GM18499 (cell line): ENCODE measurements around the gene ZNF697.
"Not testable (repeated sequence)": the region's sequence is repeated elsewhere in the genome, so short reads cannot be mapped to it uniquely, and the experiment has no call there.

ENCODE experiments used
- ATAC-seq: cut with Tn5 transposase; IDR thresholded peaks from one replicate; pipeline ENCODE4 v1.9.1; 2021; ENCODE audit warnings: moderate number of reproducible peaks; ENCODE audit not compliant: insufficient read depth, unreplicated experiment

ZNF697 gene

DNA sequence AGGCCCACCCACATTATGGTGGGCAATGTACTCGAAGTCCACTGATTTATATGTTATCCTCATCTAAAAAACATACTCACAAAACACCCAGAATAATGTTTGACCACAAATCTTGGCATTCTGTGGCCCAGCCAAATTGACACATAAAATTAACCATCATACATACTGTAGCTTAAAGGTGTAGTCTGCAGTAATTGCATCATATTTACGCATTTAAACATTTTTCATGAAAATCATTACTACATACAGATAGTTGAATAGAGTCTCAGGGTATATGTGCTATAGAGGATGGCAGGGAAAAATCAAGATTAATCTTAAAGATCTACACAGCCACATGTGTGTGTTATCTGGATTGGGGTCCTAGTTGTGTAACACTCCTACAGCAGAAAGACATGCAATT lies 14.5 kb downstream of the ZNF697 start:
- no peak for ATAC-seq

- no peak for ATAC-seq
Observed at GRCh38 chr1:119632841-119633240, 15.2 kb downstream of the ZNF697 start.

- ATAC-seq: no peak
Observed at GRCh38 chr1:119632103-119632490, 16.0 kb downstream of the ZNF697 start.

DNA sequence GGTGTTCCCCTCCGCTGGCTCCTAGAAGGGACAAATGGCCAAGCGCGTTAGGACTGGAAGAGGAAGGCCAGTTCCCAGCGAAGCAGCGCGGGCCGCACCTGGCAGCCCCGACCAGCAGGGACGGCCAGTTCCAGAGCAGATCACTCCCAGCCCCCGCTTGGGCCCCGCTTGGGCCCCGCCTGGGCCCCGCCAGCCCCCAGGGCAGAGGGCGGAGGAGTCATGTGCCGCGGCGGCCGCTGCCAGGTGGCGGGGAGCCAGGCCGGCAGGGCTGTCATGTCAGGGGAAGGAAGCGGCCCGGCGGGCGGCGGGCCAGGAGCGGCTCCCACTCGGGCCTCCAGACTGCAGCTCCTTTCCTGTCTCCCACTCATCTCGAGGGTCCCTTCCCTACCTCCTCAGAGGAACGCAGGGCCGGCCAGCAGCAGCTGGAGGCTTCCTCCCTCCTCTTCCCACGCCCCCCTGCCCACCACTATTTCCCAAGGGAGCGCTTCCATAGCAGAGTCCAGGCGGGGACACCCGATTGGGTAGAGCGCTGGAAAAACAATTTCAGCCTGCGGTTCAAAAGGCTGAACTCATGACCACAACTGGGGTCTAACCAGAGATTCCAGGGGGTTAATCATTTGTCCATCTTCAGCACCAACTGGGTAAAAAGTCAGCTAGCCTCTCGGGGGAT lies 16.5 kb downstream of the ZNF697 start:
- no peak for ATAC-seq

- no peak for ATAC-seq
Observed at GRCh38 chr1:119631086-119631432, 17.0 kb downstream of the ZNF697 start.

GRCh38 chr1:119626841-119627240 lies 21.2 kb downstream of the ZNF697 start:
- ATAC-seq: no peak

DNA sequence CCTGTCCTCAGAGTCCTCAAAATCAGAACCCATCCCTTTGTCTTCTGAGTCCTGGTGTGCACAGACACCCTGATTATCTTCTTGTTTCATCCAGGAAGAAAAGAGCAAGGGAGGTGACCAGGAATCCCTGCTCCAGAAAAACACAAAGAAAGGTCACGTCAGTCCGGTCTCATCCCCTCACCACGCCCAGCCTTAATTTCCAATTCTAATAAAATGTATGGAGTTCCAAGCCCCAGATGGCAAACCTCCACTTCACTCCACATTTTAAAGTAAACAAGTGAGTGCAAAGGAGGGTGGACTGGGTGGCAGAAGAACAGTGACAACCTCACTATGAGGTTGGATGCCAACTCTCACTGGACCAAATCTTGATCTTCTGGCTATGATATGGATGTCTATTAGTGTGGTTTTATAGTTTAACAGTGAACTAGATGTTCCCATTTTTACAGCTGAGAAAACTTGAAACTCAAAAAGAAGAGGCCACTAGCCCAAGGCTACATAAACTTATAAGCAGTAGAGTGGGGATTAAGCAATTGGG lies 22.0 kb downstream of the ZNF697 start:
- ATAC-seq: no peak

GRCh38 chr1:119623678-119624077 lies 24.4 kb downstream of the ZNF697 start:
- no peak for ATAC-seq

DNA sequence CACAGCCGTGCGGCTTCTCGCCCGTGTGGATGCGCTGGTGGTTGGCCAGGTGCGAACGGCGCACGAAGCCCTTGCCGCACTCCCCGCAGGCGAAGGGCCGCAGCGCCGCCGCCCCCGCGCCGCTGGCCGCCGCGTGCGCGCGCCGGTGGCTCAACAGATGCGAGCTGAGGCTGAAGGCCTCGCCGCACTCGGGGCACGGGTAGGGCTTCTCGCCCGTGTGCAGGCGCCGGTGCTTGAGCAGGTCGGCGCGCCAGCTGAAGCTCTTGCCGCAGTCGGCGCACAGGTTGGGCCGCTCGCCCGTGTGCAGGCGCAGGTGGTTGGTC lies 24.9 kb downstream of the ZNF697 start:
- ATAC-seq: no peak

DNA sequence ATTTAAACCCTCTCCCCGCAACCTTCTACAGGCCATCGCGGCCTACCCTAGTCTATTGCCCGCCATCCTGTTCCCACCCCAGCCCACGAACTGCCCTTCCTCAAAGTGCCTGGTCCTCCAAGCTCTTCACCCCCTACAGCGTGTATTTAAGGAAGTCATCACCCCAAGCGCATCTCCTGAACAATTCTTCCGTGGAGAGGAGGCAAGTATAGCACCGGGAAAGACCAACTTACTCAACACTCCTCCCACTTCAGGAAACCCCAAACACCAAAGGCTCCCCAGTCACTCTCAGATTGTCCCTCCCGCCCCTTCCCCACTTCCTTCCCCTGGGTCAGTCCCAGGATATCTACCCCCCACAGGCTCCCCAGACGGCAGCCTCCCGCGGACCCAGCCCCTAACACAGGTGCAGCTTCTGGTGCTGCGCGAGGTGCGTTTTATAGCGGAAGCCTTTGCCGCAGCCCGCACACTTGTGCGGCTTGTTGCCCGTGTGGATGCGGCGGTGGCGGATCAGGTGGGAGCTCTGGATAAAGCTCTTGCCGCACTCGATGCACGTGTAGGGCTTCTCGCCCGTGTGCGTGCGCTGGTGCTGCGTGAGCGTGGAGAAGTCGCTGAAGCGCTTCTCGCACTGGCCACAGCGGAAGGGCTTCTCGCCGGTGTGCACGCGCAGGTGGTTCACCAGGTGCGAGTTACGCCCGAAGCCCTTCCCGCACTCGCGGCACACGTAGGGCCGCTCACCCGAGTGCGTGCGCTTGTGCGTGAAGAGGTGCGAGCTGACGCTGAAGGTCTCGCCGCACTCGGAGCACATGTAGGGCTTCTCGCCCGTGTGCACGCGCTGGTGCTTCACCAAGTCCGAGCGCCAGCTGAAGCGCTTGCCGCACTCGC lies 25.5 kb downstream of the ZNF697 start:
- no peak for ATAC-seq

DNA sequence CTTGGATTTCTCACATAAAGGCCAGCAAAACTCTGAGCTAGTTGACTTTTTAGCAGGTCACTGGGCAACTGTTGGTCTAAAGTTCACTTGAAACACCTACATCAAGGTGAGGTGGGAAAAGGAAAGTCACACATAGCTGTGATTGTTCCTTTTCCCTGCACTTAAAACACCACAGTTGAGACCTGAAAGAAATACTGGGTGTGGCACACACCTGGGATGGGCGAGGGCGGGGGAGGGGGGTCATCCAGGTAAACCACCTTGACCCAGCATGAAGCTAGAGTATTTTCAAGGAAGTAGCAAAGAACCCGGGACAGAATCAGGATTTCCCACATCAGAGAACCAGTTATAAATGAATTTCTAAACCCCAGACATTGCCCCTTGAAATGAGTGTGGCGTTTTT lies 26.4 kb downstream of the ZNF697 start:
- ATAC-seq: no peak

DNA sequence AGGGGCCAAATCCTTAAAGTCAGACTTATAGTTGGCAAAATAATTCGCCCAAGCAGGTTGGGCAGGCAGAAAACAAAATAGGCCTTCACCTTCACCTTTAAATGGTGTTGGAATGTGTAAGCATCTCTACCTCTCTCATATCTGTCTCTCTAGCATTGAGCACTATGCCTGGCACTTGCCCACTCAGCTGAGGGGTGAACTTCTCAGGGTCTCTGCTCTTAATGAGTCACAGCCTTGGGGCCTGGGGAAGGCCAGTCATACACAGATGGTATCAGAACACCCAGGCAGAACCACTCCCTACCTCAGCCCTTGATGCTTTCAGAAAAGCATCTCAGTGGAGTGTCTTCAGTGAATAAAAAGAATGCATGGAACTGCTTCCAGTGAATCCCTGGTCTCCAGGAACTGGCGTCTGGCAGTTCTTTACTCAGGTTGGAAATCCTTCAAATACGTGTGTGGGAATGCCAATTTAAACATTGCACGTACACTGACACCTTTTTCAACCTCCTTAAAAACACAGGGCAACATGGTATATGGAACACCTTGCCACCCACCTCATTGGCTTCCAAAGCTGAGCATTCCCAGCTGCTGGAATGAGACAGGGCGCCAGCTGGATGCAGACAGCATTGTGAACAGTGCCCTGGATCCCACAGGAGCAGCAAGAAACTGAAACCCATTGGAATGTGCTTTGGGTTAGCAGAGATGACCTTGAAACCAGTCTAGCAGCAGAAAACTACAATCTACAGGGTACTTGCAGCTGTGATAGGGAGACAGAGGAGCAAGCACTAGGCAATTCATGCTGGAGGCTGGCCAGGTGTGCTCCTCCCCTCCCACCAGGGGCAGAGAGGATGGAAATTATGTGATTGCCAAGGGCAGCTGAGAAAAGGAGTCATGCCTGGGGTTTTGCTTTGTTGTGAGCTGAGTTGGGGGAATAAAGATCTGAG lies 30.0 kb downstream of the ZNF697 start:
- ATAC-seq: no peak

- ATAC-seq: not testable (repeated sequence)
Observed at GRCh38 chr1:119616748-119617147, 31.3 kb downstream of the ZNF697 start.

GRCh38 chr1:119615100-119615499 lies 33.0 kb downstream of the ZNF697 start:
- not testable (repeated sequence) for ATAC-seq

DNA sequence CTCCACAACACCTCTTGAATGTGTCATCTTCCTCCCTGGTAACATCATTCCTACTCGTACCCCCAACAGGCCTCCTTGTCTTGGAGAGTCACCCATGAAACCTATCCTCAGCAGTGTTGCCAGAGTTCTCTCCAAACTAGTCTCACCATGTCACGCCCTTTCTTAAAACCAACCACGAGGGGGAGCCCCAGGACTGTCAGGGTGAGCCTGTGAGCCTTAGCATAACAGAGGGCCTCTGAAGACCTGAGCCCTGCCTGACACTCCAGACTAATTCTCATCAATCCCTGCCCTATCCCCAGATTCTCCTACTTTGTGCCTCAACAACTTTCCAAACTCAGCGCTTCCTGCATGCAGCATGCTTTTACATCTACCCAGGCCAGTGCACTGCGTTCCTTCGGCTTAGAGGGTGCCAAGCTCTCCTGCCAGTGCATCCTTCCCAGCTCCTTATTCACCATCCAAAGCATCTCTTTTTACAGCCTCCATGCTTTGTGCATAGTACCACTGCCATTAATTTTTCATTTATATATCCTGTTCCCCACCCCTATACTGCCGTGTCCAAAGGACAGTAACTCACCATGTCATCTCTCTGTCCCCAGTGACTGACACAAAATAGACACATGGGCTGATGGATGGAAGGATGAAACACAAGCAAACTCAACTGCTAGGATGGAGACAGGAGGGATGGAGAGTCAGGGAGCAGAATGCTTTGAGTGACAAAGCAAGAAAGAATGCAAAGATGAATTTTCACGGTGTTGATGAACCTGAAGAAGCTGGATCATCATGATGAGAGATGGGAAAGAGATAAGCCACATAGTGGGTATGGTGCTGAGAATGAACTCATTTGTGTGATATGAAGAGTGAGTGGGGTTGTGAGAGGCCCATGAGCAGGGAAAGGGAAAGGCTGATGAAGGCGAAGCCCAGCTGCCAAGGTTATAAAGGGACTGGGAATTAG lies 34.0 kb downstream of the ZNF697 start:
- ATAC-seq: no peak

- no peak for ATAC-seq
Observed at GRCh38 chr1:119611701-119612113, 36.4 kb downstream of the ZNF697 start.

- ATAC-seq: not testable (repeated sequence)
Observed at GRCh38 chr1:119608816-119609215, 39.2 kb downstream of the ZNF697 start.

- not testable (repeated sequence) for ATAC-seq
Observed at GRCh38 chr1:119607087-119607807, 40.8 kb downstream of the ZNF697 start.

DNA sequence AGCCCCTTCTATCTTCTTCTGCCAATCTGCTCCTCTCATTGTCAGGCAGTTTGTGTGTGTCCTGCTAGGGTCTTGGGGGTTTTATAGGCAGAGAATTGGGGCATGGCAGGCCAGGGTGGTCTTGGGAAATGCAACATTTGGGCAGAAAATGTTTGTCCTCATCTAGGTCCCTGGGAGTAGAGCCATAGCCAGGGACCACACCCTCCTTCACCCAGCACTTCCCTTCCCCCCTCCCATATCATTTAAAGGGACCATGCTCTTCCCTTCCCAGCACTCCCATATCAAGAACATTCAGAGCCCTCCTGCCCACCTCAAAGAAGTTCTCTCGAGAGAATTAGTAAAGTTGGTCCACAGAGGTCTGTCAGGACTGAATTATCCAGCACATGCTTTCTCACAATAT lies 41.7 kb downstream of the ZNF697 start:
- ATAC-seq: no peak
